ENCODE data around the gene PSMG4. TPM values are rescaled to one million over a fixed set of nuclear protein-coding genes. Genes with fewer than 3 reads are reported as not detected.

PSMG4 gene
- total and polyA plus RNA-seq, 9 of the 15 experiments (the other 6 are each of a cell fraction or from before 2014, with no cell fraction given): 12.9 to 185 (median 52.0) TPM

DNA sequence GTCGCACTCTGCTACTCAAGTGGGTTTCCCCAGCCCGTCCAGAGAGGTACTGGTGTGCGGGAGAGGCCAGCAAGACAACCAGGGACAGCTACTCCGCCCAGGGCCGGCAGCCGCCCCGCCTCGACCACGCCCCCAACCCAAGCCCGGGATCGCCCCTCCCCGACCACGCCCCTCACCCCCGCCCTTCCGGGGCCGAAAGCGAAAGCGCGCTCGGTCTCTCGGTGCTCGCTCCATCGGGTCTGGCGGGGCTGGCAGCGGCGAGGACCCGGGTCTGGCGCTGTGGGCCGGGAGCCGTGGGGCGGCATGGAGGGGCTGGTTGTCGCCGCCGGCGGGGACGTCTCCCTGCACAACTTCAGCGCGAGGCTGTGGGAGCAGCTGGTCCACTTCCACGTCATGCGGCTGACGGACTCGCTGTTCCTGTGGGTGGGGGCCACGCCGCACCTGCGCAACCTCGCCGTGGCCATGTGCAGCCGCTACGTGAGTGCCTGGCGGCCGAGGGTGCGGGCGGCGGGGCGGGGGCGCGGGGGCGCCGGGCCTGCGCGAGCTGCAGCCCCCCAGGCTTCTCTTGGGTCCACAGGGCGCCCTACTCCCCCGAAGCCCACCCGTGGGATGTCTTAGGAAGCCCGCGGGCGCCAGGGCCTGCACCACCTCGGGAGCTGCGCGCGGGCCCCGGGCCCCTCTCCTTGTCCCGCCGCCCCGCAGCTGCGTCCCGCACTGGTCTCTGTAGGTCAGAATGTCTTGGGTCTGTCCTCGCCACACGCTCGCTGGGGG is at the start of gene PSMG4 (continued):
- TF ChIP-seq, protein P1, sequence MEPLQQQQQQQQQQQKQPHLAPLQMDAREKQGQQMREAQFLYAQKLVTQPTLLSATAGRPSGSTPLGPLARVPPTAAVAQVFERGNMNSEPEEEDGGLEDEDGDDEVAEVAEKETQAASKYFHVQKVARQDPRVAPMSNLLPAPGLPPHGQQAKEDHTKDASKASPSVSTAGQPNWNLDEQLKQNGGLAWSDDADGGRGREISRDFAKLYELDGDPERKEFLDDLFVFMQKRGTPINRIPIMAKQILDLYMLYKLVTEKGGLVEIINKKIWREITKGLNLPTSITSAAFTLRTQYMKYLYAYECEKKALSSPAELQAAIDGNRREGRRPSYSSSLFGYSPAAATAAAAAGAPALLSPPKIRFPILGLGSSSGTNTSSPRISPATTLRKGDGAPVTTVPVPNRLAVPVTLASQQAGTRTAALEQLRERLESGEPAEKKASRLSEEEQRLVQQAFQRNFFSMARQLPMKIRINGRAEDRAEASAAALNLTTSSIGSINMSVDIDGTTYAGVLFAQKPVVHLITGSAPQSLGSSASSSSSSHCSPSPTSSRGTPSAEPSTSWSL (CRISPR knock-in tag; IDR thresholded peaks at IDR 0.05; ENCODE audit: borderline replicate concordance): 0 out of 2 replicates have a peak, but pooled peaks have one; percentile 8
- TF ChIP-seq CSDE1 (IDR thresholded peaks at IDR 0.05) (no peak), KLF10 (CRISPR knock-in tag; IDR thresholded peaks at IDR 0.05) (no peak), SMAD2 (IDR thresholded peaks at IDR 0.05; ENCODE audit: low read depth, low read length) (no peak), NR2C2 (CRISPR knock-in tag; IDR thresholded peaks at IDR 0.05) (peak; percentile 84; the same call in 1 of the 2 replicates), NR2C2 (tag; IDR thresholded peaks at IDR 0.05) (peak; percentile 51; the same call in 1 of the 2 replicates), CBX1 (IDR thresholded peaks at IDR 0.05; ENCODE audit: low read depth) (peak; percentile 86), ZNF212 (CRISPR knock-in tag; IDR thresholded peaks at IDR 0.05) (no peak), ZNF696 (CRISPR knock-in tag; conservative IDR thresholded peaks at IDR 0.05) (no peak)
- TF ChIP-seq, protein P2, sequence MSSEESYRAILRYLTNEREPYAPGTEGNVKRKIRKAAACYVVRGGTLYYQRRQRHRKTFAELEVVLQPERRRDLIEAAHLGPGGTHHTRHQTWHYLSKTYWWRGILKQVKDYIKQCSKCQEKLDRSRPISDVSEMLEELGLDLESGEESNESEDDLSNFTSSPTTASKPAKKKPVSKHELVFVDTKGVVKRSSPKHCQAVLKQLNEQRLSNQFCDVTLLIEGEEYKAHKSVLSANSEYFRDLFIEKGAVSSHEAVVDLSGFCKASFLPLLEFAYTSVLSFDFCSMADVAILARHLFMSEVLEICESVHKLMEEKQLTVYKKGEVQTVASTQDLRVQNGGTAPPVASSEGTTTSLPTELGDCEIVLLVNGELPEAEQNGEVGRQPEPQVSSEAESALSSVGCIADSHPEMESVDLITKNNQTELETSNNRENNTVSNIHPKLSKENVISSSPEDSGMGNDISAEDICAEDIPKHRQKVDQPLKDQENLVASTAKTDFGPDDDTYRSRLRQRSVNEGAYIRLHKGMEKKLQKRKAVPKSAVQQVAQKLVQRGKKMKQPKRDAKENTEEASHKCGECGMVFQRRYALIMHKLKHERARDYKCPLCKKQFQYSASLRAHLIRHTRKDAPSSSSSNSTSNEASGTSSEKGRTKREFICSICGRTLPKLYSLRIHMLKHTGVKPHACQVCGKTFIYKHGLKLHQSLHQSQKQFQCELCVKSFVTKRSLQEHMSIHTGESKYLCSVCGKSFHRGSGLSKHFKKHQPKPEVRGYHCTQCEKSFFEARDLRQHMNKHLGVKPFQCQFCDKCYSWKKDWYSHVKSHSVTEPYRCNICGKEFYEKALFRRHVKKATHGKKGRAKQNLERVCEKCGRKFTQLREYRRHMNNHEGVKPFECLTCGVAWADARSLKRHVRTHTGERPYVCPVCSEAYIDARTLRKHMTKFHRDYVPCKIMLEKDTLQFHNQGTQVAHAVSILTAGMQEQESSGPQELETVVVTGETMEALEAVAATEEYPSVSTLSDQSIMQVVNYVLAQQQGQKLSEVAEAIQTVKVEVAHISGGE (CRISPR knock-in tag; IDR thresholded peaks at IDR 0.05): no peak
- TF ChIP-seq, protein P3, sequence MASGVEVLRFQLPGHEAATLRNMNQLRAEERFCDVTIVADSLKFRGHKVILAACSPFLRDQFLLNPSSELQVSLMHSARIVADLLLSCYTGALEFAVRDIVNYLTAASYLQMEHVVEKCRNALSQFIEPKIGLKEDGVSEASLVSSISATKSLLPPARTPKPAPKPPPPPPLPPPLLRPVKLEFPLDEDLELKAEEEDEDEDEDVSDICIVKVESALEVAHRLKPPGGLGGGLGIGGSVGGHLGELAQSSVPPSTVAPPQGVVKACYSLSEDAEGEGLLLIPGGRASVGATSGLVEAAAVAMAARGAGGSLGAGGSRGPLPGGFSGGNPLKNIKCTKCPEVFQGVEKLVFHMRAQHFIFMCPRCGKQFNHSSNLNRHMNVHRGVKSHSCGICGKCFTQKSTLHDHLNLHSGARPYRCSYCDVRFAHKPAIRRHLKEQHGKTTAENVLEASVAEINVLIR (CRISPR knock-in tag; IDR thresholded peaks at IDR 0.05): no peak
- TF ChIP-seq, protein P4, sequence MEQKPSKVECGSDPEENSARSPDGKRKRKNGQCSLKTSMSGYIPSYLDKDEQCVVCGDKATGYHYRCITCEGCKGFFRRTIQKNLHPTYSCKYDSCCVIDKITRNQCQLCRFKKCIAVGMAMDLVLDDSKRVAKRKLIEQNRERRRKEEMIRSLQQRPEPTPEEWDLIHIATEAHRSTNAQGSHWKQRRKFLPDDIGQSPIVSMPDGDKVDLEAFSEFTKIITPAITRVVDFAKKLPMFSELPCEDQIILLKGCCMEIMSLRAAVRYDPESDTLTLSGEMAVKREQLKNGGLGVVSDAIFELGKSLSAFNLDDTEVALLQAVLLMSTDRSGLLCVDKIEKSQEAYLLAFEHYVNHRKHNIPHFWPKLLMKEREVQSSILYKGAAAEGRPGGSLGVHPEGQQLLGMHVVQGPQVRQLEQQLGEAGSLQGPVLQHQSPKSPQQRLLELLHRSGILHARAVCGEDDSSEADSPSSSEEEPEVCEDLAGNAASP (IDR thresholded peaks at IDR 0.05): no peak
- TF ChIP-seq, protein P5, sequence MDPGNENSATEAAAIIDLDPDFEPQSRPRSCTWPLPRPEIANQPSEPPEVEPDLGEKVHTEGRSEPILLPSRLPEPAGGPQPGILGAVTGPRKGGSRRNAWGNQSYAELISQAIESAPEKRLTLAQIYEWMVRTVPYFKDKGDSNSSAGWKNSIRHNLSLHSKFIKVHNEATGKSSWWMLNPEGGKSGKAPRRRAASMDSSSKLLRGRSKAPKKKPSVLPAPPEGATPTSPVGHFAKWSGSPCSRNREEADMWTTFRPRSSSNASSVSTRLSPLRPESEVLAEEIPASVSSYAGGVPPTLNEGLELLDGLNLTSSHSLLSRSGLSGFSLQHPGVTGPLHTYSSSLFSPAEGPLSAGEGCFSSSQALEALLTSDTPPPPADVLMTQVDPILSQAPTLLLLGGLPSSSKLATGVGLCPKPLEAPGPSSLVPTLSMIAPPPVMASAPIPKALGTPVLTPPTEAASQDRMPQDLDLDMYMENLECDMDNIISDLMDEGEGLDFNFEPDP (CRISPR knock-in tag; IDR thresholded peaks at IDR 0.05): no peak
- TF ChIP-seq, protein P6, sequence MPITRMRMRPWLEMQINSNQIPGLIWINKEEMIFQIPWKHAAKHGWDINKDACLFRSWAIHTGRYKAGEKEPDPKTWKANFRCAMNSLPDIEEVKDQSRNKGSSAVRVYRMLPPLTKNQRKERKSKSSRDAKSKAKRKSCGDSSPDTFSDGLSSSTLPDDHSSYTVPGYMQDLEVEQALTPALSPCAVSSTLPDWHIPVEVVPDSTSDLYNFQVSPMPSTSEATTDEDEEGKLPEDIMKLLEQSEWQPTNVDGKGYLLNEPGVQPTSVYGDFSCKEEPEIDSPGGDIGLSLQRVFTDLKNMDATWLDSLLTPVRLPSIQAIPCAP (CRISPR knock-in tag; IDR thresholded peaks at IDR 0.05; ENCODE audit: borderline replicate concordance): no peak
